ENCODE measurements around the gene ETF1.

DNA sequence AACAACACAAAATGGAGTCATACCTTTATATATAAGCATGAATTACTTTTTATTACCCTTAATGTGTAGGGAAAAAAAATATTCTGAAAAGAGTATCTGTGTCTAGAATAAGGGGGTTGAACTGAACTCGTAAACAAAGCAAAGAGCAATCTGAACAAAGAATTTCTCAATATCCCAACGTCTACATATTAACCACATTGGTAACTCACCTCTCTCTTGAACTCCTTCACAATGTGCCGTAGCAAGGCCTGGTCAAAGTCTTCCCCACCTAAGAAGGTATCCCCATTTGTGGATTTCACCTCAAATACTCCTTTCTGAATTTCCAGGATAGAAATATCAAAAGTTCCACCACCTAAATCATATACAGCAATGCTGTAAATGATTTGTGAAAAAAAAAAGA is 23.8 kb upstream of the ETF1 start:
- TF ChIP-seq POLR2A (IDR thresholded peaks at IDR 0.05), result no peak
- no peak for TF ChIP-seq CTCF (IDR thresholded peaks at IDR 0.05)
